GM12891 (cell line): Measurements from ENCODE around the gene HSDL2.
A peak's percentile ranks its signal among the peaks of the same experiment; 100 is the strongest.

ENCODE experiments used
- DNase-seq: peaks from one replicate; pipeline ENCODE4 v3.0.0; 2011; ENCODE audit warnings: low spot score; ENCODE audit not compliant: insufficient read length
- FAIRE-seq: peaks from 2 replicates; lab custom pipeline; 2011; peaks lifted over from hg19 to GRCh38; lab: Jason Lieb, UNC
- PAX5 ChIP-seq: IDR thresholded peaks from 2 replicates; pipeline ENCODE4 v1.6.1; 2011; ENCODE audit warnings: low read length, moderate library complexity, mild to moderate bottlenecking; ENCODE audit not compliant: insufficient read depth, severe bottlenecking
- POLR2A ChIP-seq: IDR thresholded peaks from 2 replicates; pipeline ENCODE4 v1.6.1; 2011; ENCODE audit warnings: low read depth, low read length, control low read depth
- POLR2AphosphoS5 ChIP-seq: IDR thresholded peaks from 2 replicates; pipeline ENCODE4 v1.6.1; 2011; ENCODE audit warnings: low read depth, low read length, control low read depth
- POU2F2 ChIP-seq: IDR thresholded peaks from 2 replicates; pipeline ENCODE4 v1.6.1; 2011; ENCODE audit warnings: low read depth, mild to moderate bottlenecking, control low read depth, low read length, moderate library complexity
- SPI1 ChIP-seq: IDR thresholded peaks from 2 replicates; pipeline ENCODE4 v1.6.1; 2011; ENCODE audit warnings: low read depth, low read length, control low read depth
- TAF1 ChIP-seq: IDR thresholded peaks from 2 replicates; pipeline ENCODE4 v1.6.1; 2011; ENCODE audit warnings: low read depth, low read length, control low read depth

The HSDL2 gene

DNA sequence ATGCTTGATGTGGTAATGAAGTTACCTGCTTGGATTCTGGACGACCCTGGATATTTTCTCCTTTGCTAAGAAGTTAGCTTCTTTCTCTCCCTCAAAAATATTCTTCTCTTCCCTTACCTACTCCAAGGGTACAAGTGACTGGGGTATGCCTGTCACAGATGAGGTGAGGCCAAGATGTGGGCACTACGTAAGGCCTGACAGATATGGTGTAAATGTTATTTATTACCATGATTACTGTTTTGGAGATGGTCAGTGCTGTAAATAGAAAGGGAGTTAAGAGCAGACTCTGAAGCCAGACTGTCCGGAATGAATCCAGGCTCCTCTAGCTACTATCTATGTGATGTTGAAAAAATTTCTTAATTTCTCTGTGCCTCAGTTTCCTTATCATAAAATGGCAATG lies 105.7 kb downstream of the HSDL2 start:
- FAIRE-seq (no peak), DNase-seq (no peak)
- TF ChIP-seq SPI1 = no peak
- no peak for TF ChIP-seq PAX5
- TF ChIP-seq POLR2AphosphoS5 = no peak
- TF ChIP-seq TAF1 = no peak
- no peak for TF ChIP-seq POLR2A
- TF ChIP-seq POU2F2 = no peak

- FAIRE-seq = peak; percentile 98
- peak; percentile 86 for DNase-seq
- TF ChIP-seq PAX5 (no peak), POLR2AphosphoS5 (peak; percentile 96), SPI1 (no peak), POLR2A (peak; percentile 94), TAF1 (peak; percentile 85), POU2F2 (0 out of 2 replicates have a peak, but pooled peaks have one; percentile 36)
Measured at GRCh38 chr9:112486221-112487007, 106.5 kb downstream of the HSDL2 start, which contains the start of gene KIAA1958. Gene KIAA1958, plus strand, starts transcription at chr9:112486827. Its CDS starts 87,254 bp downstream, at chr9:112574081.

GRCh38 chr9:112487008-112487798 lies 107.3 kb downstream of the HSDL2 start:
- peak; percentile 23 for DNase-seq
- FAIRE-seq = peak; percentile 28
- TF ChIP-seq PAX5 (no peak), POLR2A (no peak), SPI1 (no peak), POLR2AphosphoS5 (no peak), TAF1 (no peak), POU2F2 (no peak)

GRCh38 chr9:112487799-112488340 lies 108.0 kb downstream of the HSDL2 start:
- DNase-seq (no peak), FAIRE-seq (peak; percentile 60)
- no peak for TF ChIP-seq TAF1
- TF ChIP-seq POLR2A = no peak

GRCh38 chr9:112489039-112489546 lies 109.2 kb downstream of the HSDL2 start:
- TF ChIP-seq TAF1 = no peak
- TF ChIP-seq POLR2A = no peak
- TF ChIP-seq POU2F2 = no peak
- TF ChIP-seq SPI1 = no peak
- TF ChIP-seq PAX5 = no peak
- TF ChIP-seq POLR2AphosphoS5 = no peak
- no peak for FAIRE-seq

DNA sequence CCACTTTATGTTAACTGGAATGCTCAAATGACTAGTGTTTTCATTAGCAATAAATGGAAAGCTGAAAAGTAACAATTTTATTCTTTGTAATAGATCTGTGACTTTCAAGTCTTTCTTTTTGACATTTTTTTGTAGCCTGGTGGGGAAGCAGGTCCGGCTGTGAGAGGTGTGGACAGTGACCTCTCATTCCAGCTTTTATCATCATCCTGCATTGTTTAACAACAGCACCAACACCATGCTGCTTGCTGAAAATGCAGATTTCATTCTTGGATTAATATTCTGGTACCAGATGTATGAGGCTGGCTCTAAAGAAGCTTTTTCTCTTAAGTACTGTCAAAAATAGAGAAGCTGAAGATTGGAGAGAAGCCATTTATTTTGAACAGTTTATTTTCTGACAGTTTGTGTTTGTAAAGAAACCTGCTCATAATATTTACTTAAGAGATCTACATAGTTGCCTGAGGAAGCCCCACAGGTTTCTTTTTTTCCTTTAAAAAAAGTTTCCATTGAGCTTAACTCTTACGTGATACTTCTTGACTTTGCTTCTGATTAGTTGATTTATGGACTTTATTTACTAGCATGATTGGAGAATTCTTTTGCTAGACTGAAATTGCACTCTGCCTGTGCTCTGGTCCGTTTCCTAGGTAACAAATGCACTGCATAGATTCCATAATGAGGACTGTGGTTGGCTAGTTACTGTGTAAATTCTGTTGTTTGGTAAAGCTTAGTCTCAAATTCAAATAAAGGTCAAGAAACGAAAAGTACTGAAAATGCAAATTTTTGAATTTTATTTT lies 110.2 kb downstream of the HSDL2 start:
- no peak for FAIRE-seq
- no peak for DNase-seq
- TF ChIP-seq TAF1 (no peak), POLR2A (no peak), POU2F2 (no peak), SPI1 (no peak), PAX5 (no peak), POLR2AphosphoS5 (no peak)

More at GRCh38 chr9:112489039-112489546, 109.2 kb downstream of the HSDL2 start:
- DNase-seq = no peak

DNA sequence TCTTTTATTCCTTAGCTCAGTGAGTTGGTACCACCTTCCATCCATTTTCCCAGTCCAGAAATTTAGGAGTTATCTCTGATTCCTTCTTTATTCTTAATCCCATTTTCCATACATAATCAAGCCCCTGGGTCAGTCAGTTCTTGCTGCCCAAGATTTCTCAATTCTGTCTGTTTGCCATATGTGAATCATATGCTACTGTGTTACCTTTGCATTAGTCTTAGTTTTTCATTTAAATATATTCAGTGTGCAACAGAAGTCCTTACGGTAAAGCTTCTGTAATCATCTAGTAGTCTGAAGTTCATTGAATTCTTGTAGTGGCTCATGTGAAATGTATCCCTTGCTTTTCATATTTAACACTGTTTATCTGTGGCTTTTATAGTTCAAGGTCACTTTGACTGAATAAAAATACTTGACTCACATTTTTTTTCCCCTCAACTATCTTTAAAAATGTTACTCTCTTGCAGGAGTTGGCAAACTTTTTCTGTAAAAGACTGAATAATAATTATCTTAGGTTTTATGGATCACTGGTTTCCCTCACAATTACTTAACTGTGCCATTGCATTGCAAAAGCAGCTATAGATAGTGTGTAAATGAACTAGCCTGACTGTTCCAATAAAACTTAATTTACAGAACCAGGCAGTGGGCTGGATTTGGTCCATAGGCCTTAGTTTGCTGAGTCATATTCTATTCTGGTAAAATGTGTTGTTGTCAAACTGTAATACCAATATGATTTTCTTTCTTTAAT lies 113.7 kb downstream of the HSDL2 start:
- TF ChIP-seq PAX5 (no peak), POLR2A (no peak), SPI1 (no peak), TAF1 (no peak), POLR2AphosphoS5 (no peak)
- no peak for DNase-seq
- FAIRE-seq = no peak

DNA sequence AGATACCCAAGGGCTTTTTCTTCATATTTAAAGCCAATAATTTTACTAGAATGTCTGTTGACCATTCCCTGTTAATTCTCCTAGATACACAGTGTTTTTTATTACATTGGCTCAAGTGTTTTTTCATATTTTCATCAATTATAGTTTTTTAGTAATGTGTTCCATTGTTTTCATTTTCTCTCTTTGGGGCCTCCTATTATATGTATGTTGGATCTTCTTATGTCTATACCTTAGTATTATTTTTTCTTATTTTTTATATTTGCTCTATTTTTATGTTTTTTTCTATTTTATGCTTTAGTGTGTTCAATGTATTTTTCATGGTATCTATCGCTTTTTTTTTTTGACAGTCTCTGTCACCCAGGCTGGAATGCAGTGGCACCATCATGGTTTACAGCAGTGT lies 114.2 kb downstream of the HSDL2 start:
- FAIRE-seq = no peak
- no peak for DNase-seq
- TF ChIP-seq POLR2A (no peak), POLR2AphosphoS5 (no peak), PAX5 (no peak), TAF1 (no peak), POU2F2 (no peak), SPI1 (no peak)
